ENCODE results near the gene CDH12. TPM values are rescaled to one million over a fixed set of nuclear protein-coding genes. Genes with fewer than 3 reads are reported as not detected.

Gene CDH12
- total and polyA plus RNA-seq, 9 donors = 0.05 to 3.4 (median 0.28) TPM; not detected in 4

- no peak for DNase-seq
- Histone ChIP-seq H3K4me1 (ENCODE audit: insufficient read depth) (no peaks in the 10 kb centered on the region), H3K4me3 (no peak overlapping the region), H3K36me3 (no peaks in the 10 kb centered on the region), H3K9me3 (no peaks in the 10 kb centered on the region), H3K27me3 (no peaks in the 10 kb centered on the region), H3K27ac (no peak overlapping the region)
- TF ChIP-seq CTCF (IDR thresholded peaks at IDR 0.05) (no peak), EP300 (IDR thresholded peaks at IDR 0.05) (no peak), POLR2A (IDR thresholded peaks at IDR 0.05) (no peak)
- 82 to 84% (median 83%) methylated on average over 3 of the region's 3 CpGs for WGBS, 3 donors
- intact Hi-C loops (cut with DNase I) = no loop called here
Observed at GRCh38 chr5:22111320-22111719, 741.8 kb downstream of the CDH12 start.

DNA sequence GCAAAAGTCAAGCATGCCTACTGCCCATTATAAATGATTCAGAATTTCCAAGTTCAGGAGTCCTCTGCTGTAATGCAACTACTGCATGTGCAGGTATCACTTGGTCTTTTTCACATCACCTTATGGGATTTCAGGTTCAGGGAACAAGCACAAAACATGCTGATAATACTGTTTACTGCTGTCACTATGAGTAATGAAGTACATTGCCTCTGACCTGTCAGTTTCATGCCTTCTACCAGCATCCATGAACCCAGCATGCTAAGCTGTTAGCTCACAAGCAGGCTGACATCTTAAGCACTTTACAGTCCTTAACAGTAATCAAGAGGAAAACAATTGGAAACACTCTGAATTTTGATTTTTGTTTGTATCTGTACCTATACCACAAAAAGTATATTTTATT is 743.8 kb downstream of the CDH12 start:
- TF ChIP-seq CTCF (IDR thresholded peaks at IDR 0.05) = no peak
- TF ChIP-seq EP300 (IDR thresholded peaks at IDR 0.05) = no peak
- TF ChIP-seq POLR2A (IDR thresholded peaks at IDR 0.05) = no peak
- H3K27ac ChIP-seq = no peak overlapping the region
- no peak for DNase-seq
- intact Hi-C loops (cut with DNase I) = no loop called here
- H3K9me3 ChIP-seq = no peaks in the 10 kb centered on the region
- H3K4me3 ChIP-seq = no peak overlapping the region
- H3K27me3 ChIP-seq = no peaks in the 10 kb centered on the region
- H3K36me3 ChIP-seq = no peaks in the 10 kb centered on the region
- no peaks in the 10 kb centered on the region for H3K4me1 ChIP-seq (ENCODE audit: insufficient read depth)

DNA sequence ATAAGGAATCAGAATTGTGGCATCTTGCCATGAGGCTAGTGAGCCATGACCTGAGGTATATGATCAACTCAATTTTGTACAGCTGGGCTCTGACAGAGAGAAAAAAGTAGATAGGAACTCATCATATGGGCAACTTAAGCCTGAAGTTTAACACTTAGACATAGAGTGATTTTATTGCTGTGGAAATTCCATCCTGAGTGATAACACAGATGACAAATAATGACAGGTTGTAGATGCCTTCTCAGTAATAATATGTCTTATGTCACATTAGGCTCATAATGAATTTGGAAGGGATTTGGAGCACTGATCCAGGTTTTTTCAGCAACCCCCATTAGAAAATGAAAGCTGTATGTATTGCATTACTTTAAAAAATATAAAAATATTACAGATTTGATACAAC is 744.6 kb downstream of the CDH12 start:
- Histone ChIP-seq H3K4me3 (no peak overlapping the region), H3K27me3 (no peaks in the 10 kb centered on the region), H3K9me3 (no peaks in the 10 kb centered on the region), H3K36me3 (no peaks in the 10 kb centered on the region), H3K27ac (no peak overlapping the region), H3K4me1 (ENCODE audit: insufficient read depth) (no peaks in the 10 kb centered on the region)
- TF ChIP-seq CTCF (IDR thresholded peaks at IDR 0.05) = no peak
- TF ChIP-seq EP300 (IDR thresholded peaks at IDR 0.05) = no peak
- no peak for TF ChIP-seq POLR2A (IDR thresholded peaks at IDR 0.05)
- no peak for DNase-seq
- intact Hi-C loops (cut with DNase I) = no loop called here

GRCh38 chr5:22102823-22103359 is 750.3 kb downstream of the CDH12 start:
- Histone ChIP-seq H3K27ac (no peak overlapping the region), H3K4me3 (no peak overlapping the region), H3K9me3 (no peaks in the 10 kb centered on the region), H3K27me3 (no peaks in the 10 kb centered on the region), H3K4me1 (ENCODE audit: insufficient read depth) (no peaks in the 10 kb centered on the region), H3K36me3 (no peaks in the 10 kb centered on the region)
- intact Hi-C loops (cut with DNase I) = no loop called here
- DNase-seq = no peak
- 60 to 64% (median 63%) methylated on average over 5 of the region's 5 CpGs for WGBS, 3 donors
- TF ChIP-seq CTCF (IDR thresholded peaks at IDR 0.05) (no peak), POLR2A (IDR thresholded peaks at IDR 0.05) (no peak), EP300 (IDR thresholded peaks at IDR 0.05) (no peak)

All from ovary (tissue), 9 donors.